Breast epithelium (tissue), 3 donors: Measurements from ENCODE around the gene AHNAK.

Experiments
- CTCF ChIP-seq, 3 donors: fragments of 450-650 bp; IDR thresholded peaks; one replicate each; pipeline ENCODE4 v1.5.1; 2016 to 2017; ENCODE audit warnings: antibody characterized with exemption in 3 of 3, mild to moderate bottlenecking in 3 of 3, moderate library complexity in 3 of 3
- POLR2A ChIP-seq: fragments of 450-650 bp; IDR thresholded peaks from one replicate; pipeline ENCODE4 v1.6.1; 2016; ENCODE audit warnings: antibody characterized with exemption, mild to moderate bottlenecking, moderate library complexity
- POLR2AphosphoS5 ChIP-seq, 3 donors: sonication (generic); formaldehyde crosslinking; IDR thresholded peaks; one replicate each; pipeline ENCODE4 v1.6.1; 2017; ENCODE audit warnings: antibody characterized with exemption in 3 of 3

- TF ChIP-seq CTCF (IDR thresholded peaks at IDR 0.05) (no peak), POLR2AphosphoS5 (IDR thresholded peaks at IDR 0.05) (no peak), POLR2A (no peak)
Observed at GRCh38 chr11:62558669-62559068, 12.1 kb upstream of the AHNAK start.
